GM21825 (cell line): ENCODE measurements around the gene THSD7B.
"Not testable (repeated sequence)": the region's sequence is repeated elsewhere in the genome, so short reads cannot be mapped to it uniquely, and the experiment has no call there.

ENCODE experiments used
- ATAC-seq: cut with Tn5 transposase; IDR thresholded peaks from one replicate; pipeline ENCODE4 v1.9.1; 2021; ENCODE audit warnings: mild to moderate bottlenecking, moderate library complexity; ENCODE audit not compliant: unreplicated experiment

THSD7B gene

DNA sequence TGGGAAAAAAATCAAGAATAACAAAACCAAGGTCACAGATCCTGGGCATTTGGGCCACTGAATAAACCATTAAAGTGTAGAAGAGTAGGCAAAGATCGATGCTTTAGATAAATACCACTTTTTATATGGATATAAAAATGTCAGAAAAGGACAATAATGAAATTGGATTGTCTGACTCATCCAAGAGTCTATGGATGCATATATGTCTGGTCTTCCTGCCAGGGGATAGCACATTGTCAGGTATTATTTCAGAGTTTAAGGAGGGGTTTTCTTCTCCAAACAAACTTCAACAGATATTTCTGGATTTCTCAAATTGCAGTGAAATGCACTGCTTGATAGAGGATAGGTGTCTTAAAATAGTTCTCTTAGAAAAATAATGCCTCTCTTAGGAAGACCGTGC lies 466.7 kb downstream of the THSD7B start:
- ATAC-seq, result no peak

DNA sequence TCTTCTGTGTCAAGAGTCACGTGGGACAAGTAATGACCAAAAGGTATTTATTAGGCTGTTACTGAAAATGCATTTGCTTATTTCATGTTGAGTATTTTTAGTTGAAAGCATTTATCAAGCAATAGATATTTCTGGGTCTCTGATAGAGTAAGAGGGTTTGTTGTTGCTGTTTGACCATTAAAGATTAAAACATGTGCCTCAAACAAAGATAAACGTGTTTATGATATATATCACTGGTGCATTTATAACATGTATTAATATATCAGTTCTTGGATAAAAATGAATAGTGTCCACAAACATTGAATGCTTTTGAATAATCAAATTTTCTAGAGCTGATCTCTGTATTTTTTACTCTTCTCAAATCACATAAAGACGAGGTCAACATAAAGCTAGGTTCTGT lies 467.7 kb downstream of the THSD7B start:
- no peak for ATAC-seq

DNA sequence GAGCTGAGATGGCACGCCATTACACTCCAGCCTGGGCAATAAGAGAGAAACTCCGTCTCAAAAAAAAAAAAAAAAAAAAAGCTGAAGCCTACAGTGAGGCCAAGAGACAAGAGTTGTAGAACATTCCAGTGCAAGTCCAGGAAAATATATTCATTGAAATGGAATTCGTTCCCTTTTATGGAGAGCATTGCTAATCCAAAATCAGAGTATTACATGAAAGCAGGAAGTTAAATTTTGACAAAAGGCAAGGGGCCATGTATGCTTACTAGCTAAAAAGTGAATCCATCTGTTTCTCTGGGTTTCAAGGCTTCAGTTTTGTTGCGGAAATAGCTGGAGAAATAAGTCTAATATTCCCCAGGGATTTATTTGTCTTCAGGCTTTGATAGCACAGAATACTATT lies 471.7 kb downstream of the THSD7B start:
- ATAC-seq, result no peak

DNA sequence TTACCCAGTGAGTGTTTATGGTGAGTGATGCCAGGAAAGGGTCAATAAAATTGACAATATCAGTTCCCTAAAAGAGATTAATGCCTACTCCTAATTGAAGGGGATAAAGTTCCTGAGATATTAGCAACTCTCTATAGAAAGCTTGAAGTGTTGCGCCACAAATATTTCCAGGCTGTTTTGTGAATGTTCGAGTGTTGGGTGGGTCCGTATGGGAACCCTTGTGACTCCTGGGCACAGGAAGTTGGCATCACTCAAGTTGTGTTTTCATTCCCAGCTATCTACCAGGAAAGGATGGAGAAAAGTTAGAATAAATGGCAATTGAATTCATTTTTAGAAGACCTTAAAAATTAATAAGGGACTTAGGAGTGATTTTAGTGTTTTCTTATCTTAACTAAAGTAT lies 472.7 kb downstream of the THSD7B start:
- ATAC-seq, result no peak

DNA sequence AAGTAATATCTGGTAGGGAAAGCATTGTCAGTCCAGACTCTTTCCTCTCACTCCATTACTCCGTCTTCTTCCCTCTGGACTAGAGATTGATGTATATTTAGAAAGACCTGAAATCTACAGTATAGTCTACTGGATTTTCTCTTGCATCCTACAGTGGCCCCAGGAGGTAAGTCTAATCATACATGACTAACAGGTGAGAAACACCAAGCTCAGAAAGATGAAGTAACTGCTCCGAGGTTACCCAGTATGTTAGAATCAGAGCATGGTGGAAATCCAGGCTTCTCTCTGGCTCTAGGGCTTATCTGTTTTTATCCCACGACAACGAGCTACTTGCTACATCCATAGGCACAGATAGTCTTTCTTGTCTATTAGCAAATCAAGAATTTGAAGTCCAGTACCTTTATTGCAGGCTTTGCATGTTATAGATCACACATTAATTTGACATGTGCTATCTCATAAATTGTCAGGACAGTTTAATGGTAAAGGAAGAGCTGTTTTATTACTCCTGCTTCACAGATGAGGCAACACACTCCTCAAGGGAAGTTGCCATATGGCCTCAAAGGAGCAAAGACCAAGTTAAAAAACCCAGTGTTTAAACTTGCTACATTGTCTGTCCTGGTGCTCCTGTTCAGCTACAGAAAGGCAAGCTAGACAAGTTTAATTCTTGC lies 484.3 kb downstream of the THSD7B start:
- ATAC-seq, result no peak

DNA sequence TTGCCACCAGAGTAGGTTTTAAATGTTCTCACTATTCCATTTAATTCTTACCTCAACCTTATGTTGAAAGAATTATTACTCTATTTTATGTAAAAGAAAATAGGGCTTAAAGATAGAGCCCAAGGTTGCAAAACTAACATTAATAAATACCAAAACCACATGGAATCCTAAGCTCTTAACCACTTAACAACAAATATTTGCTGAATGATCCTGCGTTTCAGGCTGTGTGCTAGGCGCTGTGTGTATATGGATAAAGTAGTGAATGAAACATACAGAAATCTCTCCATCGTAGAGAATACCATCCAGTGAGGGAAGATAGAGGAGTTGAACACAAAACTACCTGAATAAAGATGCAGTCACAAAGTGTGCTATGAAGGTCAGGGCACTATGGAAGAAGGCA lies 485.1 kb downstream of the THSD7B start:
- no peak for ATAC-seq

DNA sequence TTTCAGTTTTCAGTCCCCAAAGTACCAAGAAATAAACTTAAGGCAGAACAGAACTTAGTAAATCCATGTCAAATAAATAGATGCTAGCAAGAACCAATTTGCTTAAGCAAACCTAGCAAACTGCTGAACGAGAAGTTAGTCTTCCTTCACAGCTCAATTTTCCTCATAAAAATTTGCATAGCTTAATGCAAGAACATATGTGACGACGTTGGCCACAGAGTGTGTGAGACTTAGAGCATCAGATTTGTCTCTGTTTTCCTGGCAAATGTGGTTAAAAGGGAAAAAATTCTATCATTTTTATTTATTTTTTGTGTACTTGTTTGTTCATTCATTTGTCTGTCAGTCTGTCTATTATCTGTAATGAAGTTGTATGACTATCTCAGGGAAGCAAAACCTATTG lies 485.7 kb downstream of the THSD7B start:
- no peak for ATAC-seq

DNA sequence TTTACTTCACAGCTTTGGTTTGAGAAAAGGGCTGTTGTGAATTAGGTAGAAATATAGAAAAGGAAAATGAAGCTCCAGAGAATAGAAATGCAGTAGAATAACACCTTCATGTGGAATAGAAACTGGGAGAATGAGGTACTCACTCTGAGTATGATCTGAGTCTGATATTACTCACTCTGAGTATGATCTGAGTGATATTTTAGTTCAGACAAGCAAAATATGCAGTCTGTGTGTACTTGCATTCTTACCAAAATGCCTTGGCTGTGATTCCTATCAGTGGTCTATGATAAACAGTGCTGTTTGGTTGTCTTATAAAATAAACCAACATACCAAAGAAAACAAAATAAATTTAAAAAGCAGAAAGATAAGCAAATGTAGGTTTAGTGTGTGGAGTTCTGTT lies 487.6 kb downstream of the THSD7B start:
- ATAC-seq, result no peak

DNA sequence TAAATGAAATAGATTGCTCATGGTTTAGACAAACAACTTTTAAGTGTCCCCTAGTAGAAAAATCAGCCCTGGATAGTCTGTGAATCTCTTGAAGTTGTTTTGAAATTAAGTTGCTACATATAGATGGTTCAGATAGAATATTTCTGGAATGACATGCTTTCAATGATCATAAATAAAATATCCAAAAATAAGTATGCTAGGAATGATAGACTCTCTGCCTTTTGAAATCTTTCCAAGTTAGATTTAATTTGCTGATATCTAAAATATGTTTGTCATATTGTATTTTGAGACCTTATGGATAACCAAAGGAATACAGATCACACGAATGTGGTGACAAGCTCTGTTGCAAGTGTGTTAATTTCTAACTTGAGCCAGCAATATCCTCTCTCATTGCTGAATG lies 488.7 kb downstream of the THSD7B start:
- ATAC-seq, result no peak

DNA sequence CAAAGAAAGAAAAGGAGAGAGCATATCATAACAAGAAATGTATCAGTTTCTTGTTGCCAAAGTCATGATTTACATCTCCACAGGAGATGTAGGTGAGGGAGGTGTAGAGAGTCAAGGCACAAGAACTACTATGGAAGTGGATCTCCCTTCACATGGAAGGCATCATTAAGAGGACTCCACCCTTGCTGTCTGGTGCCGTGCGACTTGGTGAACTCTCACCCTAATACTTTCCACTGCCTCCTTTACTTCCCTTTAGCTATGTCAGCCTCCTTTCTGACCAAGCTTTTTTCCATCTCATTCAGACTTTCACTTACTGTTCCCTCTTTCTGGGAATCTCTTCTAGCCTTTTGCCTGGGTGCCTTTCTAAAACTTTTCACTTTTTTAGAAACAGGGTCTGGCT lies 490.0 kb downstream of the THSD7B start:
- ATAC-seq, result no peak

DNA sequence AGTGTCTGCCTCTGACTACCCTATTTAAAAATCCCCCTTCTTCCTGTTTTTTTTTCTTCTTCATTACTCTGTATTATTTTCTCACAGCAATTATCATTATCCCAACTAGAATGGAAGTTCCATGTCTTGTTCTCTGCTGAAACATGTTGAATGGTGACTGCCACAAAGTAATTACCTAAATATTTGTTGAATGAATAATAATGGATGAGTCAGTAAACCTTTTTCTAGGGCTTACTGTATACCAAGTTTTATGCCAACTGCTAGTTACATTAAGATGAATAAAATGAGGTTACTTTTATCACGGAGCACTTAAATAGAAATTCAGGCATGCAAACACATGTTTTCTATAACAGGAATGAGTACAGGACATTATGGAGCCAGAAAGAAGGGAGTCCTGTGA lies 490.6 kb downstream of the THSD7B start:
- no peak for ATAC-seq

DNA sequence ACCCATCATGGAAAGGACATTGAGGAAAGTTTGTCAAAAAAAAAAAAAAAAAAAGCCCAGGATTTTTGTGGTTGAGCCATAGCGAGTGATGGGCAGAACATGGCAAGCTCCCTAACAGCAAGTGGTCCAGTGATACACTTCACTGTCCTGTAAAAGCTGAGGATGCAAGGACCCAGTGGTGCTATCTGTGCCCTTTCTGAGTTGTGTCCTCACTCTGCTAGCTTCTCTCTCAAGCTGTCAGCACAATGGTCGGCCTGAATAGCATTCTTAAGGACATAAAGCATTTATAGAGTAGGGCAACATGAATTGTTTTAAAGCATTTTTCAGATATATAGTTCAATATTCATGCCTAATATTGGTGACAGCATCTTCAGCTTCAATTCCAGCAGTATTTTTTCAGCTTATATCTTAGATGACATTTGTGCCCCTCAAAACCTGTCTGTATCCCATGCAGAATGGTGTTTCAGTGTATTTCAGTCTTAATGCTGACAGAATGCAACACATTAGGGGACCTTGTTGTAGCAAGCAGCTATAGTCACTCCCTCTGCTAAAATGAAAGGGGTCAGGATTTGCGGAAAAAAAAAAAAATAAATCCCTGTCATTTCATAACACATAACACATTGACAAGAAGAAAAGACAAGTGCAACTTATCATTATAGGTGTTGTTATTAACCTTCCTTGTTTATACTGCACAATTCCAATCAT lies 496.7 kb downstream of the THSD7B start:
- ATAC-seq, result no peak

DNA sequence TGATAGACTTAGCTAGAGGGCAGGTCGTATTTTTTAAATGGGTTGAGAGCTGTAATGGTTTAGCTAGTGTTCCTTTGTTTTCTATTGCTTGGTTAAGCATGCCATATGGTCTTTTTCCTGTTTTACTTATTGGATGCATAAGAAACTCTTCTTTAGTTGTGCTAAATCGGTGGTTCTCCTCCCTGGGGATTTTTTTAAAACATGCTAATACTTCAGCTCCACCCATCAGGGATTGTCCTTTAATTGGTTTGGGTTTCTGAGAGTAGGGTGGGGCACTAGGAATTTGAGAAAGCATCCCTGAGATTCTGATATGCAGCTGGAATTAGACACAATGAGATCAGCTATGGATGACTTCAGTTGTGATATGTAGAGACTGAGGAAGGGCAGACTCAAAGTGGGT lies 497.2 kb downstream of the THSD7B start:
- no peak for ATAC-seq

DNA sequence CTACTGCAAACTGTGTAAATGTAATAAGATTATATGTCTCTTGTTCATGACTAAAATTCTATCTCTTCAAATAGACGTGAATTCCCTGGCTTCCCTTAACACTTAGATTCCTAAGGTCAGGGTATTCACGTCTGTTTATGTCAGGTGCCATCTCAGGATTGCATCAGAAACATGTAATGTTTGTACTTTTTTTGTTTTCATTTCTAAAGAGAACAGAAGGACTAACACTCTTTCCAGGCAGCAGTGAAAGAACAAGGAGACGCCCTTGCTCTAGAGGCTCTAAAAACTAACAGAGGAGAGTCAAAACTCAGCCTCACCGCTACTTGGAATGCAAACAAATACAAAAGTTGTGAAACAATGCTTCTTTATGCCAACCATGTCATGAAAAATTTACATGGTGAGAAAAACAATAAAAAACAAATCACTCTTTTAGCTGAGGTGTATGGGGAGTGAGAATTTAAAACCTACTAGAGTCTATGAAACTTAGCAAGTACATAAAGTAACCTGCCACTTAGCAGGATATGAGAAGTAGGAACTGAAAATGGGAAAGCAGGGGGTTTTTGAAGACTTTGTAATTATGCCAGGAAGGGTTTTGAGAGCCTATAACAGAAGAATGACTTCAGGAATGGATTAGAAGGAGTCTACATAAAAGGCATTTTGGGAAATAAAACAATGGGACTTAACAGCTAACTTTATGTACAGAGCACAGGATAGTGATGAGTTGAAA lies 522.7 kb downstream of the THSD7B start:
- no peak for ATAC-seq

DNA sequence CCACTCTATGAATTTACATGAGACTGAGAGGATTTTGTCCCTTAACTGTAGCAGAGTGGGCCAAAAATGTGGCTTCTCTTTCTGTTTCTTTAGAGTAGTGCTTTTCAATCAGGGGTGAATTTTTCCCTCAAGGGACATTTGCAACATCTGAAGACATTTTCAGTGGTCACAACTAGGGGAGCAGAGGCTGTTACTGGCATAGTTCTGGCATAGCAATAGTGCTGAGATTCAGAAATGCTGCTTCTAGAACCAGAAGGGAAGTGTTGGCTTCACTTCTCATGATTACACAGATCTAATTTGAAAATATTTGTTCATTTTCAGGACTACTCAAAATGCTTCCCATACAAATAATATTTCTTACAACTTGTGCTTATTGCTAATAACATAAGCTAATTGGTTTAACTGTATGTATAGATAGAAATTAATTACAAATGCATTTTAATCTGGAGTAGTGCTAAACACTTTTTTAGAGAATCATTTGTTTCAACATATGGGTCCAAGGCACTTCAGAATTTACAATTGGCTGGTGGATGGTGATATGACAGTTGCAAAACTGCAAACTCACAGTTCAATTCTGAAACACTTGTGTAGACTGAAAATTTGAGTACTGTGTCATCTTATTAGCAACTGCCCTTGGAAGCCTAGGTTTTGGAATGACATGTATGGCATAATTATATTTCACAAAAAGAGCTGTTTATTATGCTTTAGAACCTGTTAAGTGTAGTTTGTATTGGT lies 526.7 kb downstream of the THSD7B start:
- no peak for ATAC-seq

DNA sequence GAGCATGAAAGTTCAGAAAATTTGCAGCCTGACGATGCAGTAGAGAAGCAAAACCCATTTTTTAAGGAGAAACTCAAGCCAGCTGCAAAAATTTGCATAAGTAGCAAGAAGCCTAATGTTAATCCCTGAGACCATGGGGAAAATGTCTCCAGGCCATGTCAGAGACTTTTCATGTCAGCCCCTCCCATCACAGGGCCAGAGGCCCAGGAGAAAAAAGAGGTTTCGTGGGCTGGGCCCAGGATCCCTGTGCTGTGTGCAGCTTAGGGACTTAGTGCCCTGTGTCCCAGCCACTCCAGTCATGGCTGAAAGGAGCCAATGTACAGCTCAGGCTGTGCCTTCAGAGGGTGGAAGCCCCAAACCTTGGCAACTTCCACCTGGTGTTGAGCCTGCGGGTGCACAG lies 533.0 kb downstream of the THSD7B start:
- ATAC-seq, result no peak

DNA sequence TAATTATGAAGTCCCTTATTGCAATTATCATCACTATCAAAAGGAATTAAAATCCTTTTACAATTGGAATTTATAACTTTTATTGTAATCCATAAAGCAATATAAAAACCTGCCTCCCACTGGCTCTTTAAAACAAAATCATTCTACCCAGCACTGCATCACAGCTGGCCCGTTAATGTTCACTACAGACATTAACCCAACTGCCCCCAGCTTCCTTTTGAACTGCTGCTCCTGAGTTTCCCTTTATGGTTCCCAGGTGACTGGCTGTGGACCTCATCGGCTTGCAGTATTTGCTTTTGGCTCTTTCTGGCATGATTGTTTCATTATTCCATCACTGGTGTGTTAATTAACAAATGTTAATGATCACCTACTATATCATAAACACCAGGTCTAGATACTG lies 535.6 kb downstream of the THSD7B start:
- ATAC-seq, result no peak

DNA sequence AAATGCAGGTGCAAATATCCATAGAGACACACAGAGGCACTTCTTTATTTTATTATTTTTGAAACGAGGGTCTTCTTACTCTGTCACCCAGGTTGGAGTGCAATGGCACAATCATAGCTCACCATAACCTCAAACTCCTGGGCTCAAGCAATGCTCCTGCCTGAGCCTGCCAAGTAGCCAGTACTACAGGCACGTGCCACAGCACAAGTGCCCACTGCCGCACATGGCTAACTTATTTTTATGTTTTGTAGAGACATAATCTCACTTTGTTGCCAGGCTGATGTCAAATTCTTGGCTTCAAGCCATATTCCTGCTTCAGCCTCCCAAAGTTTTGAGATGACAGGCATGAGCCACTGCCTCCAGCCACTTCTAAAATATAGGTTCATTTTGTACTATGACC lies 537.6 kb downstream of the THSD7B start:
- ATAC-seq, result no peak

DNA sequence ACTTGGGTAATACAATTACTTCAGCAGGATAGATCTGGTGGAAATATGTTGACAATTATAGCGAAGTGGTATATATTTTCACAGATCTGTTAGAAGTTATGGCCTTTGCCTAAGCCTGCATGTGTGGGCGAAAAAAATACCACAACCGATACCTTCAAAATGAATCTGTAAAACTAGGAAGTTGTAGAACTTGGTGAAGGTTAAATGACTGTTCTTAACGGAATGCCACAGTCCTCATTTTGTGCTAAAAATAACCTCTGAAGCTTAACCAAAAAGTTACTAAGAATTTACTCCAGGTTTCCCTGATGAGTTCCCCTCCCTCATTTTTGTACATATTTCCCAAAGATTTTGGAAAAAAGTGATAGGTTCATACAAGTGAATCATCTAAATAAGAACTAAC lies 550.7 kb downstream of the THSD7B start:
- no peak for ATAC-seq

DNA sequence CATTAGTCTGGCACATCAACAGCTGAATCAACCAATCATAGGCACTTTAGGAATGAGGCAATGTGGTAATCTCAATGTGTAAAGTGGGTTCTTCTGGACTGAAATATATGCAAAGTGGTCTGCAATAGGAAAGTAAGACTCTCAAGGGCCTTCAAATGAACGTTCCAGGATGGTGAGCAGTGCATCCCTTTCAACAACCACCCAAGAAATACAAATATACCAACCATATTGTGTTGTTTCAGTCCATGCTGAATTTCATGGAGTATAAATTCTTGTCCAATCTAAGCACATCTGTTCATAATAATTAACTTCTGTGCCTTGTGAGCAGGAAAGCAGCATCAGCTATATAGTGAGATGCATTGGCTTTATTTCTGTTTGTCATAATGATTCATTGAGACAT lies 556.2 kb downstream of the THSD7B start:
- no peak for ATAC-seq

DNA sequence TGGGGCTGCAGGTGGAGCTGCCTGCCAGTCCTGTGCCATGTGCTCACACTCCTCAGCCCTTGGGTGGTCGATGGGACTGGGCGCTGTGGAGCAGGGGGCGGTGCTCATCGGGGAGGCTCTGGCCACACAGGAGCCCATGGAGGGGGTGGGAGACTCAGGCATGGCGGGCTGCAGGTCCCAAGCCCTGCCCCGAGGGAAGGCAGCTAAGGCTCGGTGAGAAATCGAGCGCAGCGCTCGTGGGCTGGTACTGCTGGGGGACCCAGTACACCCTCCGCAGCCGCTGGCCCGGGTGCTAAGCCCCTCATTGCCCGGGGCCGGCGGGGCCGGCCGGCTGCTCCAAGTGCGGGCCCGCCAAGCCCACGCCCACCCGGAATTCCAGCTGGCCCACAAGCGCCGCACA lies 566.2 kb downstream of the THSD7B start:
- ATAC-seq, result not testable (repeated sequence)
